CD14-positive monocyte (primary cell): ENCODE measurements around the gene KIRREL3. TPM values are rescaled to one million over a fixed set of nuclear protein-coding genes. Genes with fewer than 3 reads are reported as not detected.

Experiments
- DNase-seq, 3 donors: peaks; one replicate each; pipeline ENCODE4 v3.0.0-alpha.2; 2011 to 2022
- H2AFZ ChIP-seq: 2 replicates; pipeline ENCODE4 v1.6.0; 2012; ENCODE audit warnings: mild to moderate bottlenecking, low read depth, low read length, inconsistent platforms; ENCODE audit not compliant: insufficient read depth, poor library complexity, severe bottlenecking
- H3K27ac ChIP-seq, 2 donors: 1 replicate in 1 of 2; 2 replicates in 1 of 2; pipeline ENCODE4 v1.5.1; 2012 to 2013; ENCODE audit warnings: low read length in 2 of 2, control low read depth in 1 of 2, inconsistent platforms in 1 of 2, low read depth in 1 of 2, mild to moderate bottlenecking in 1 of 2
- H3K27me3 ChIP-seq, 2 donors: one replicate each; pipeline versions ENCODE4 v1.6.0 to v1.6.1; 2011 to 2013; ENCODE audit warnings: low read length in 2 of 2; ENCODE audit not compliant: control insufficient read depth in 2 of 2, insufficient read depth in 2 of 2
- H3K36me3 ChIP-seq, 2 donors: replicated peaks in 1 of 2; 1 replicate in 1 of 2; 2 replicates in 1 of 2; pipeline versions ENCODE4 v1.5.1 to v1.6.1; 2012 to 2013; ENCODE audit warnings: low read length in 2 of 2, control low read depth in 1 of 2, inconsistent platforms in 1 of 2, mild to moderate bottlenecking in 1 of 2; ENCODE audit not compliant: insufficient read depth in 2 of 2, control insufficient read depth in 1 of 2
- H3K4me1 ChIP-seq, 2 donors: 1 replicate in 1 of 2; 2 replicates in 1 of 2; pipeline versions ENCODE4 v1.5.1 to v1.6.1; 2012 to 2013; ENCODE audit warnings: low read length in 2 of 2, control low read depth in 1 of 2, inconsistent platforms in 1 of 2, mild to moderate bottlenecking in 1 of 2, moderate library complexity in 1 of 2; ENCODE audit not compliant: insufficient read depth in 2 of 2, control insufficient read depth in 1 of 2
- H3K4me2 ChIP-seq: replicated peaks from 2 replicates; pipeline ENCODE3; 2012; ENCODE audit warnings: low read length, moderate library complexity, mild to moderate bottlenecking; ENCODE audit not compliant: poor library complexity, severe bottlenecking; ENCODE audit errors: extremely low read depth
- H3K4me3 ChIP-seq, 3 experiments: fragments of 200-600 bp in 1 of 3; sonication (generic) in 1 of 3; replicated peaks in 1 of 3; 1 replicate in 2 of 3; 2 replicates in 1 of 3; pipeline ENCODE4 v1.5.1; 2011 to 2013; ENCODE audit warnings: low read length in 3 of 3, mild to moderate bottlenecking in 3 of 3, control low read depth in 2 of 3, low read depth in 2 of 3, inconsistent platforms in 1 of 3, moderate library complexity in 1 of 3
- H3K79me2 ChIP-seq: 2 replicates; pipeline ENCODE4 v1.6.0; 2012; ENCODE audit warnings: mild to moderate bottlenecking, control low read depth, inconsistent platforms, low read length, moderate library complexity; ENCODE audit not compliant: insufficient read depth
- H3K9ac ChIP-seq: 2 replicates; pipeline ENCODE4 v1.6.0; 2017; ENCODE audit warnings: low read length, mild to moderate bottlenecking; ENCODE audit not compliant: insufficient read depth, poor library complexity, severe bottlenecking
- H3K9me3 ChIP-seq, 2 donors: replicated peaks in 1 of 2; 1 replicate in 1 of 2; 2 replicates in 1 of 2; pipeline versions ENCODE4 v1.5.1 to v1.6.1; 2012 to 2013; ENCODE audit warnings: low read length in 2 of 2, control low read depth in 1 of 2; ENCODE audit not compliant: control insufficient read depth in 1 of 2, insufficient read depth in 1 of 2
- H4K20me1 ChIP-seq: 2 replicates; pipeline ENCODE4 v1.6.0; 2012; ENCODE audit warnings: mild to moderate bottlenecking, low read length, control low read depth, moderate library complexity; ENCODE audit not compliant: insufficient read depth
- H3K27ac Mint-ChIP-seq, 7 donors: one replicate each; pipeline ENCODE4 v1.8.0; 2020; ENCODE audit warnings: mild to moderate bottlenecking in 7 of 7, mixed read lengths in 7 of 7, moderate library complexity in 6 of 7, inconsistent platforms in 2 of 7
- H3K27me3 Mint-ChIP-seq, 3 donors: one replicate each; pipeline ENCODE4 v1.8.0; 2021 to 2022; ENCODE audit warnings: low read depth in 3 of 3, mild to moderate bottlenecking in 3 of 3, mixed read lengths in 3 of 3, moderate library complexity in 3 of 3, inconsistent platforms in 1 of 3
- H3K36me3 Mint-ChIP-seq, 2 donors: one replicate each; pipeline ENCODE4 v1.8.0; 2020; ENCODE audit warnings: mixed read lengths in 2 of 2, inconsistent platforms in 1 of 2, mild to moderate bottlenecking in 1 of 2
- H3K4me1 Mint-ChIP-seq: one replicate; pipeline ENCODE4 v1.8.0; 2020; ENCODE audit warnings: mild to moderate bottlenecking, mixed read lengths
- H3K4me3 Mint-ChIP-seq, 2 donors: one replicate each; pipeline ENCODE4 v1.8.0; 2020; ENCODE audit warnings: mild to moderate bottlenecking in 2 of 2, mixed read lengths in 2 of 2, moderate library complexity in 1 of 2
- H3K9me3 Mint-ChIP-seq, 7 donors: one replicate each; pipeline ENCODE4 v1.8.0; 2020 to 2022; ENCODE audit warnings: mixed read lengths in 7 of 7, mild to moderate bottlenecking in 6 of 7, moderate library complexity in 6 of 7, inconsistent platforms in 2 of 7
- CTCF ChIP-seq: fragments of 200-600 bp; IDR thresholded peaks from one replicate; pipeline ENCODE4 v1.8.0; 2022; ENCODE audit warnings: antibody characterized with exemption, mild to moderate bottlenecking
- WGBS: methylation state at CpG from one replicate; pipeline ENCODE4 v1.1.5; 2013; ENCODE audit warnings: missing lambda C conversion rate; ENCODE audit not compliant: insufficient coverage; 5-methylcytosine and 5-hydroxymethylcytosine counted together
- intact Hi-C, 2 donors: fragments of 100-400 bp; cut with micrococcal nuclease; formaldehyde crosslinking; loops; one replicate each; pipeline versions ENCODE4 v1.15.0 to v1.15.1; 2023
- polyA plus RNA-seq, 3 donors: library from polyadenylated mRNA; depleted of rRNA in 1 of 3; unstranded in 2 of 3; stranded (reverse) in 1 of 3; fragments of 300-500 nt in 2 of 3; fragments of >200 nt in 1 of 3; fragmentation: Illumina TruSeq in 2 of 3; gene quantifications; 1 replicate in 2 of 3; 2 replicates in 1 of 3; pipeline ENCODE4 v1.2.3, GENCODE V29; 2012 to 2021

Gene KIRREL3
- polyA plus RNA-seq, 3 donors: not detected

GRCh38 chr11:126459691-126460281 is 540.8 kb downstream of the KIRREL3 start:
- H3K36me3 Mint-ChIP-seq: no peaks in the 10 kb centered on the region
- DNase-seq: no peak
- no peak overlapping the region for H3K27ac ChIP-seq
- no peak overlapping the region for H3K4me2 ChIP-seq
- H3K9me3 ChIP-seq: no peaks in the 10 kb centered on the region
- intact Hi-C loops: no loop called here
- peaks cover 17 to 22% of the 10 kb centered on the region in 2 donors for H3K4me1 ChIP-seq
- no peaks in the 10 kb centered on the region for H3K36me3 ChIP-seq
- no peaks in the 10 kb centered on the region for H3K79me2 ChIP-seq
- peaks cover 1 to 12% (median 2%) of the 10 kb centered on the region in 3 donors for H3K27me3 Mint-ChIP-seq
- H2AFZ ChIP-seq: no peak overlapping the region
- WGBS: 65% methylated on average over 8 of the region's 10 CpGs
- H3K27me3 ChIP-seq: no peaks in the 10 kb centered on the region
- peaks cover 0 to 4% (median 0%) of the 10 kb centered on the region in 7 donors for H3K9me3 Mint-ChIP-seq
- H3K4me3 Mint-ChIP-seq: no peak overlapping the region
- TF ChIP-seq CTCF: no peak
- H3K4me3 ChIP-seq: no peak overlapping the region
- no peak overlapping the region for H3K27ac Mint-ChIP-seq
- no peak overlapping the region for H3K9ac ChIP-seq
- H3K4me1 Mint-ChIP-seq: peaks cover 9% of the 10 kb centered on the region
- no peaks in the 10 kb centered on the region for H4K20me1 ChIP-seq

GRCh38 chr11:126457817-126458216 is 542.8 kb downstream of the KIRREL3 start:
- no peaks in the 10 kb centered on the region for H3K36me3 Mint-ChIP-seq
- intact Hi-C loops: no loop called here
- no peaks in the 10 kb centered on the region for H3K9me3 ChIP-seq

More at GRCh38 chr11:126457817-126458216, 542.8 kb downstream of the KIRREL3 start:
- no peak overlapping the region for H2AFZ ChIP-seq
- Mint-ChIP-seq H3K4me3 (no peak overlapping the region), H3K9me3 (no peaks in the 10 kb centered on the region), H3K27me3 (peaks cover 1 to 9% (median 2%) of the 10 kb centered on the region in 3 donors), H3K4me1 (peaks cover 2% of the 10 kb centered on the region), H3K27ac (no peak overlapping the region)
- H3K27me3 ChIP-seq: no peaks in the 10 kb centered on the region
- TF ChIP-seq CTCF: no peak
- H4K20me1 ChIP-seq: no peaks in the 10 kb centered on the region
- no peak overlapping the region for H3K9ac ChIP-seq
- 90% methylated on average over 2 of the region's 8 CpGs for WGBS
- H3K79me2 ChIP-seq: no peaks in the 10 kb centered on the region
- no peak overlapping the region for H3K27ac ChIP-seq
- no peak overlapping the region for H3K4me3 ChIP-seq
- peaks cover 9 to 15% of the 10 kb centered on the region in 2 donors for H3K4me1 ChIP-seq
- H3K4me2 ChIP-seq: no peak overlapping the region
- H3K36me3 ChIP-seq: no peaks in the 10 kb centered on the region
- DNase-seq: no peak
